Activated CD8-positive, alpha-beta memory T cell treated with anti-CD3 and anti-CD28 coated beads, Interleukin-2, amount 50 U/mL, for 1 hour (primary cell): ENCODE results near the gene EHBP1.

Experiments used
- DNase-seq: peaks from one replicate; pipeline ENCODE4 v3.0.0-alpha.2; 2020; ENCODE audit errors: extremely low read depth

Gene EHBP1

DNA sequence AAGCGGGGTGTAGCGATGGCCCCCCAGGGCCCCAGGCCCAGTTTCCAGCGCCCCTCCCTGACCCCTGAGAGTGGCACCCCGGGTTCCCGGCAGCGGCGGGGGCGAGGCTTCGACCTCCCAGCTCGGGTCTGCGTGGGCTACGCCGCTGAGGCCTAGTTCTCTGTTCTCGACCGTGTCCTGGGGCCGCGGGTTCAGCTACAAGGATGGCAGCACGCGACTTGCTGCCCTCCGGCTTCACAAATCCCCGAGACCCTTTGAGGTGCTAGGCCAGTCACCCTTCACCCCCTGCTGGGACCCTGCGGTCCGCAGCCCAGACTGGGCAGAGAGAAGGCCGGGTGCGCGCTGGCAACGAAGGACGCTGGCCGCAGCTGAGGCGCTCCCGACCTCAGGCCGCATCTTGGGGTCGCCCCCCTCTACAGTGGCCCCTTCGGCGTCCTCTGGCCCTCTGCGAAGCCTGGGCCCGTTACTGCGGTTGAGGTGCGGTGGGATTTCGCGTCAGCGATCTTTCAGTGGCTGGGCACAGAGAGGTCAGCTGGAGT, 346.4 kb downstream of the EHBP1 start:
- DNase-seq, result no peak

DNA sequence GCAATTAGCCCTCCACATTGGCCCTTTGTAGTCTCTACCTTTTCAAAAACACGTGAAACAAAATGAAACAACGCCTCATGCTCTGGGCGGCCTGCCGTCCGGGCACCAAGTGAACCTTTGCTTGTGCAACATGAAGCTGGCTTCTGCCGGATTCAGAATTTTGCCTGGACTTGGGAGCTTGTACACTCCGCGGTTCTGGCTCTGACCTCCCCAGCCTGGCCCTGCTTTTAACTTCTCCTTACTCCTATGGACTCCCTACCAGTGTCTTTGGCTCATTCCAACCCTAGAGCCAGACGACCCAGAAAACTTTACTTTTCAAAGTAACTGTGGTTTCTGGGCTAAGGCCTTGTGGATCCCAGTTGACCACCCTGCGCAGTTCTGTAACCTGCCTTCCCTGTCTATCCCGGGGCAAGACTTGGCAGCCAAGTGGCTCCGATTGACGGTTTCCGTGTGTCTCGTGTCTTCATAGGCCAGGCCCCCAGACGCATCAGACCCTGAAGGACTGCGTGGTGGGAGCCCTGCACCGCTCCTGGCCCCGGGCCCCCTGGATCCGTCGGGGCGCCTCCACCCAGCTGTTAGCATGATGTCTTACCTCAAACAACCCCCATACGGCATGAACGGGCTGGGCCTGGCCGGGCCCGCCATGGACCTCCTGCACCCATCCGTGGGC, 347.0 kb downstream of the EHBP1 start:
- DNase-seq, result no peak

DNA sequence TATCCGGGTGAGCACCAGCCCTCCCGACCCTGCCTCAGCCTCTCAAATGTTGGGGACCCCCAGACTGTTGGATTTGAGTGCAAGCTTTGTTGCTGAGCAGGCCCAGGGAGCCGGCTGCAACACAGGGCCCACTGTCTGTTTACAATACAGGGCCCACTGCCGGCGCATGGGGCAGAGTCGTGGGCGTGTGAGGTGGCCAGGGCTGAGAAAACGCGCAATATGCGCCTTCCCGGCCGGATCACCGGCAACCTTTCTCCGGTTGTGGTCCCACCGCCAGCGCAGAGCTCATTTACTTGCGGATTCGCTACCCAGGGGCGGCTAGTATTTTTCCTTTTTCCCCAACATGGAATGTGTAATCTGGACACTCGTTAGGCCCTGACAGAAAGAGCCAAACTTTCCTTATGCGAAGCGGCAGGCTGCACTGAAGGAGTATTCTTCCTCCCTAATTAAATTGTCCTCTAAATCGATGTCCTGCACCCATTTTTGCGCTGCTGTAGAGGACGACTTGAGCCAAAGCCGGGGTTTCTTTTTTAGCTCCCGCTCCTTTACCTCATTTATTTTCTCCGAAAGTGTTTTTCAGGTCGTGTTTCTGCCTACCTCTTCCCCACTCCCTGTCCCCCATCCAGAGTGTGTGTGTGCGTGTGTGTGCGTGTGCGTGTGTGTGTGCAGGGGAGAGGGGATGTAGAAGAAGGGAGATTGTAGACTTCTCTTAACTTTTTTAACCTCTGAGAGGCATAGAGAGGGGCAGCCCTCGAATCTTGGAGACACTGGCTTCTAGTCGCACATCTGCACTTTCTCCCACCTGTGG, 347.8 kb downstream of the EHBP1 start:
- DNase-seq, result no peak

- DNase-seq, result no peak
Measured at GRCh38 chr2:63053889-63054602, 348.5 kb downstream of the EHBP1 start.

DNA sequence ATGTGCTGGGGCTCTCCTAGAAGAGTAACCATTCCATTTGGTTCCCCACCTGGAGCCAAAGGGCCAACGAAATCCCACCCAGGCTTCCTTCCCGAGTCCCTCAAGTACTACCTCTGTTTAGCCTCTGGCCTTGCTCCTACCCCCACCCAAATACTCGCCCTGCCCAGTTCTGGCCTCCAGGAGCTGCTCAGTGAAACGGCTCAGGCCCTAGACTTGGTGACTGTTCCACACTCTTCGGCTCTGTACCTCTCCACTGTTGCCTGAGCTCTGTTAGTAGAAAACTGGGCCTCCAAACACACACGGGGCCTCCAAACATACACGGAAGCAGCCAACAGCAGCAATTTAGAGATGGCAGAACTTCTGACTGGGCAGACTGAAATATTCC, 349.3 kb downstream of the EHBP1 start:
- no peak for DNase-seq

- no peak for DNase-seq
Measured at GRCh38 chr2:63055226-63056106, 350.0 kb downstream of the EHBP1 start.

DNA sequence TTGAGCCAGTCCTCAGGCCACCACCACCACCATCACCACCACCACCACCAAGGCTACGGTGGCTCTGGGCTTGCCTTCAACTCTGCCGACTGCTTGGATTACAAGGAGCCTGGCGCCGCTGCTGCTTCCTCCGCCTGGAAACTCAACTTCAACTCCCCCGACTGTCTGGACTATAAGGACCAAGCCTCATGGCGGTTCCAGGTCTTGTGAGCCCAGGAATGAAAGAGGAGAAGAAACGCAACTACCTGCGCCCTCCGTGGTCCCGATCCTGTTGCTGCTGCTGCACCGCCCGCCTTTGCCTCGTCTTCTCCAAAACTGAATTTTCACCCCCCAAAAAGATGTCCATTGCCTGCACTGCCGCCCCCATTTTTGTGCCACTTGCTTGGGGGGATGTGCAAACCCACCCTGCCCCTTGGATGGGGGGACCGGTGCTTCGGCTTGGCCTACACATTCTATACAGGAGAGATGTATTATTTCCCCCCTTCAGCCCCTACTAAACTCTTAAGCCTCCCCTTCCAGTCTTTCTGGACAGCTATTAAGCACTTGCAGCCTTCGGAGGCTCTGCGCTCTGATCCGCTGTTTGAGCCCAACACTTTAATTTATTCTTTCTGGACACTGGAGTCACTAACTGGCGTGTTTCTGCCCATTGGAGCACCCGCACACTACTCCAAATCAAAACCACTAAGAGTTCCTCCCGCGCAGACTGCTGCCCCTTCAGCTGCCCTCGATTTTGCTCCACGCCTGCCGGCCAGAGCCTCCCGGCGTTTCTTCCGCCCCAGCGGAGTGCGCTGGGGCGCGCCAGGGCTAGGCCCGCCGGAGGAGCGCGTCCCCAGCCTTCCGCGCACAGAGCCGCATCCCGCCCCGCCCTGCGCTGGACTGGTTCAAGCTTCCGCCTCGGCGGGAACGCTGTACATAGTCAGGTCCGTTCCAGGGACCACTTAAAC, 350.9 kb downstream of the EHBP1 start:
- DNase-seq, result no peak

DNA sequence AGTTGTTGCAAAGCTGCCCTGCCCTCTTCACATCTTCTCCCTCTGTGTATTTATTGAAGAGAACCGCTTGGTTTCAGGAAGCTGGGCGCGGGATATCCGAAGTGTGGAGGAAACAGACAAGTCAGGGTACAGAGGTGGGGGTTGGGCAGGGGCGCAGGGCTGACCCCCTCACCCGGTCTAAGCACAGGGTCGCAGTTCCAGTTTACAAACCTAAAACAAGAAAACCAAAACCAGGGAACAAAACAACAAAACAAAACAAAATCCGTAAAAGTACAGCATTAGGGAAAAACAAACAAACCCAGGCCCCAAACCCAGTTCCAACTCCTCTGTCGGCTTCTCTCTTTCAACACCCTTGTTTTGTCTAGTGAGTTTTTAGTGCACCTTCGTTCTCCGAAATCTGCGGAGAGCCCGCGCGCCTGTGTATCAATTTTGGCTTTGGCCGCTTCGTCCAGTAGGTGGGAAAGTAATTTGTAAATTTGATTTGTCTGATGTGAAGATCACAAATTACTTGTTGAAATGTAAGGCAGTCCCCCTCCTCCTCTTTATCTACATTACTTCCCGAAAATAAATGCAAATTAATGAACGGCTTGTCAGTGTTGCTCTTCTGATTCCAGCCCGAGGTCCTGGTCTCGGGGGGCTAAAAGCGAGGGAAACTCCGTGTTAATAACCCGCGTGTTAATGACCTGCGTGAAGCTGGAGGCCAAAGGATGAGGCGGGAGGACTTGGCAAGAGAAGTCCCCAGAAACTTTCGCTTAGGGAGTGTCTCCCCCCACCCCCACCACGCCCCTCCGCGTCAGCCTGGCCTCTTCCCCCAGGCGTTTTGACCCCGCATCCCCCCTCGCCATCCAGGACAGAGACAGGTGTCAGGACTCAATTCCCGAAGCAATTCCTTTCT, 352.0 kb downstream of the EHBP1 start:
- DNase-seq, result no peak

- DNase-seq, result no peak
Measured at GRCh38 chr2:63058144-63058920, 352.8 kb downstream of the EHBP1 start.

DNA sequence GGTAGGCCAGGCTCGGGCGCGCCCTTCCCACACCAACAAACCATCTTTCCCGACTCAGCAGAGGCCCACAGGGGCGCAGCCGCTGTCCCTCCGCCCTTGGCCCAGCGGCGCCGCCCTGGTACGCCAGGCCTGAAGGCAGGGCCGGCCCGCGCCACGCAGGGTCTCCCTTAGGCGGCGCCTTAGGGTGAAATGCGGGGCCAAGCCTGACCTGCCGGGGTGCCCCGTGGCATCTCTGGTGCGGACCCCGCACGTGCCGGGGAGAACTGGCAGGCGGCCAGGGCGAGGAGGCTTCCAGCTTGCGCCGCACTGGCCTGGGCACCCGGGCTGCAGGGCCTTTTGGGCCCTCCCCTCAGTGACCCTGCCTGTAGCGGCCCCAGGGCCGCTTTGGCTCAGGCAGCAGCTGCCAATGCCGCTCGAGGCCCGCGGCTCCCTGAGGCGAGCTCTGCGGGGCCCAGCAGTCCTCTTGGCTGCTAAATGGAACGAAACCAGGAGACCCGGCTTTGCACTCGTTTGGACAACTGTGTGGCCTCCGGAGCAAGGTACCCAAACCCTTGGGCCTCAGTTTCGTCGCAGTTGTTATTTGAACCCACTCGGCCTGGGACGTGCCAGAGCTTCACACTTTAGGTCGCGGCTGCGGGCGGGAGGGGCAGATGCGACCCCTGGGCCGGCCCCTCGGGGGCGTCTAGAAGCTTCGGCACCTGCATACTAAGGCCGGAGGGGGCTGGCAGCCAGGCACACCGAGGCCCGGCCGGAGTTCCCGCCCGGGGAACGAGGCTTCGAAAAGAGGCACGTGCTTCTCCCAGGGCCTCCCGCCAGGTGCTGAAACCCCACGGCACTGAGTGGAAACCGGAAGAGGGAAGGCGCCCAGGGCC, 353.6 kb downstream of the EHBP1 start:
- no peak for DNase-seq

DNA sequence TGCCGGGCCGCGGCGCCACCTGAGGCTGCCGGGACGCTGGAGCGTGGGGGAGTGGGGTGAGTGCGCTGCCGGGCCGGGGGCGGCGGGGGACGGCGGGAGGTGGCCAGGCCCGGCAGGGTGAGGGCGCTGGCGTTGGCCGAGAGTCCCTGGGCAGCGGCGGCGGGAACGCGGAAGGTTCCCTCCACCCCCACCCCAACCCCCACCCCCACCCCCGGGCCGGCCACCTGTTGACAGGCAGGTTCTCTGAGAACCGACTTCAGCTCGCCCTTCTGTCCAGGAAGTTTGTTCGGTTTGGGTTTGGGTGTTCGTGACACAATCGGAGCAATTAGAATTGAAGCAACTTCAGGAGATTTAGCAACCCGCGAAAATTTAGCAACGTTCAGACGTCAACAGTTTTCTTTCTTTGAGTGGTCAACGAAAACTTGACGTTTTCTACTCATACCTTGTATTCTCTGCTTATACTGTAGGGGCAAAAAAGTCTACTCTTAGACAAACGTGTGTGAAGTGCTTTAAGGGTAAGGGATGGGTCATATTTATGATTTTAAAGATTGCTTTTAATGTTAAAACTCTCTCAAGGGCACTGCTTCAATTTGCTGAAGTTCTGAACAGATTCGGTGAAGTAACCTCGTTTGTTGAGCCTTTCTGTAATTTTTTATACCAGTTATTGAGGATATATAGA, 354.4 kb downstream of the EHBP1 start:
- DNase-seq, result no peak

DNA sequence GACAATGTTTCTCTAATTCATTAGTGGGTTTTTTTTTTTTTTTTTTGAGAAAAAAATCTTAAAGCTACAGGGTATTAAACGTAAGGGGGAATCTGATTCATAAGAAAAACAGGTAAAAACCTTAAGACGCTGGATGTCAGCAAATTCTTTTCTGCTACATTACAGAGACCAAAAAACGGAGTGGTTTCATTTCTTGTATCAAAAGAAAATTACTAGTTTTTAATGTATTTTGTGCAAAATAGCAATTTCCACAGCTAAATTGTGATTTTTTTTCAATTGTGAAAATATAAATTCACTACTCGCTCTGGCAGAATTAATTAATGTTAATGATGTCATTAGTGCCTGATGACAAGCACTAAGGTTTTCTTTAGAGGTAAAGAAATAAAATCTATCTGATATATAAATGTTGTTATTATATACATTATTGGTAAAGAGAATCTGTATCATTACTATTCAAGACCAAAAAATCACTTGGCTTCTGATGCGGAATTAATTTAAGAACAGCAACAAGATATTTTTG, 355.0 kb downstream of the EHBP1 start:
- no peak for DNase-seq

DNA sequence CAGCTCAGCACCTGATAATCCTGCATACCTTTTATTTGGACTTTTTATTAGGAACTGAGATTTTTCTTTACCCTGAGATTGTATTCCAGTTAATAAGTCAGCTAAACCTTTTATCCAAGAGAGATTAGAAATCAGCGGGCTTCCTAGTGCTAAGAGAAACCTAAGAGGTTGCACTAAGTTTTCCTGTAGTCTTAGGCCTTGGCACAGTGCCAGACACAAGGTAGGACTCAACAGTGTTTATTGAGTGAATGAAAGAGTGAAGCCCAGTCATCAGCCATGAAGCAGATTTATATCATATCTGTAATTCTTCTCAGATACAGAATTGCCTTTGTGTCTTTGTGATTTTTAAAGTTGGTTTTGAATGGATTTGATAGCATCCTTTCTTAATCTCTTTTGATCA, 358.7 kb downstream of the EHBP1 start:
- no peak for DNase-seq

GRCh38 chr2:63064661-63065060, 359.1 kb downstream of the EHBP1 start:
- DNase-seq, result no peak

DNA sequence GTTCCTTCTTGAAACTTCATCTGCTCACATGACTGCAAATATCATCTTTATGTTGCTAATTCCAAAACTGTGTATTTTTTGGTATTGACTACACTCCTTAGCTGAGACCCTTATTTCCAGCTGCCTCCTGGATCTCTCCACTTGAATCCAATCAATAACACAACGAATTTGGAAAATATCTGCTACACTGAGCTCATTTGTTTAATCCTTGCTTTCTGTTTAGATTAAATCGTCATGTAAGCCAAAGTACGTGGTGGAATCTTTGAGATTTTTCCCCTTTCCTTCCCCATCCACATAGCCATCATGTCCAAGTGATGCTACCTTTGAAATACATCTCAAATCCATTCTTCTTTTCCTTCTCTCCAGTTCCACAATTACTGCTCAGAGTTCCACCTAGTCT, 360.8 kb downstream of the EHBP1 start:
- no peak for DNase-seq

GRCh38 chr2:63066838-63067237, 361.3 kb downstream of the EHBP1 start:
- no peak for DNase-seq

DNA sequence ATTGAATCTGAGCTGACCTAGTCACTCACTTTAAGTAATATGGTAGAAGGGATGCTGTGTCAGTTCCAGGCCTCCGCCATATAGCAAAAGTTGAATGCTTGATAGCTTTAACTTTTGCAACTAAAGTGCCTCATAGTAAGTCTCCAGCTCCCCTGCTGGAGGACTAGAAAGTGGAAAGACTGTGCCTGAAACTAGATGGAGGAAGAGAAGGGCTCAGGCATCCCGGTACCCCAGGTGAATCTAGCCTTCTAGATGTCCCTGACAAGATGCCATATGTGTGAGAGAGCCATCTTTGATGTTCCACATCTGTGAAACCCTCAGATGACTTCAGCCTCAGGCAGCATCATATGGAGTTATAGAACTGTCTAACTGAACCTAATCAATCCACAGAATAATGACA, 366.2 kb downstream of the EHBP1 start:
- DNase-seq, result no peak
